Measurements from ENCODE around the gene MRPL45.
"Not testable (repeated sequence)": the region's sequence is repeated elsewhere in the genome, so short reads cannot be mapped to it uniquely, and the experiment has no call there.

The MRPL45 gene

GRCh38 chr17:38288217-38288827, 8.6 kb upstream of the MRPL45 start:
- not testable (repeated sequence) for H3K9ac ChIP-seq (ENCODE audit: low read length); H3K27ac ChIP-seq (ENCODE audit: low read length); H3K4me1 ChIP-seq (ENCODE audit: control insufficient read depth, low read depth, low read length); H3K27me3 ChIP-seq (ENCODE audit: control insufficient read depth, insufficient read depth, low read length); H3K9me3 ChIP-seq (ENCODE audit: control insufficient read depth, low read depth, low read length); H3K36me3 ChIP-seq (ENCODE audit: control insufficient read depth, low read depth, low read length); H3K4me3 ChIP-seq (ENCODE audit: low read length)

GRCh38 chr17:38289760-38290159, 7.2 kb upstream of the MRPL45 start:
- not testable (repeated sequence) for H3K9me3 ChIP-seq (ENCODE audit: control insufficient read depth, low read depth, low read length); H3K4me3 ChIP-seq (ENCODE audit: low read length); H3K9ac ChIP-seq (ENCODE audit: low read length); H3K27ac ChIP-seq (ENCODE audit: low read length); H3K4me1 ChIP-seq (ENCODE audit: control insufficient read depth, low read depth, low read length); H3K36me3 ChIP-seq (ENCODE audit: control insufficient read depth, low read depth, low read length); H3K27me3 ChIP-seq (ENCODE audit: control insufficient read depth, insufficient read depth, low read length)

- not testable (repeated sequence) for H3K27me3 ChIP-seq (ENCODE audit: control insufficient read depth, insufficient read depth, low read length); H3K4me3 ChIP-seq (ENCODE audit: low read length); H3K9ac ChIP-seq (ENCODE audit: low read length); H3K9me3 ChIP-seq (ENCODE audit: control insufficient read depth, low read depth, low read length); H3K27ac ChIP-seq (ENCODE audit: low read length); H3K4me1 ChIP-seq (ENCODE audit: control insufficient read depth, low read depth, low read length); H3K36me3 ChIP-seq (ENCODE audit: control insufficient read depth, low read depth, low read length)
These were observed 1.2 kb upstream of the MRPL45 start for GRCh38 chr17:38295602-38296365.

GRCh38 chr17:38315497-38315896, 18.5 kb downstream of the MRPL45 start:
- H3K9me3 ChIP-seq (ENCODE audit: control insufficient read depth, low read depth, low read length): no peaks in the 10 kb centered on the region
- H3K4me1 ChIP-seq (ENCODE audit: control insufficient read depth, low read depth, low read length): no peaks in the 10 kb centered on the region
- H3K36me3 ChIP-seq (ENCODE audit: control insufficient read depth, low read depth, low read length): peaks cover 19% of the 10 kb centered on the region
- no peak overlapping the region for H3K4me3 ChIP-seq (ENCODE audit: low read length)
- no peaks in the 10 kb centered on the region for H3K27me3 ChIP-seq (ENCODE audit: control insufficient read depth, insufficient read depth, low read length)
- no peak overlapping the region for H3K9ac ChIP-seq (ENCODE audit: low read length)
- no peak overlapping the region for H3K27ac ChIP-seq (ENCODE audit: low read length)

GRCh38 chr17:38317081-38317480, 20.1 kb downstream of the MRPL45 start:
- Histone ChIP-seq H3K4me1 (ENCODE audit: control insufficient read depth, low read depth, low read length) (no peaks in the 10 kb centered on the region), H3K9ac (ENCODE audit: low read length) (no peak overlapping the region), H3K4me3 (ENCODE audit: low read length) (no peak overlapping the region), H3K36me3 (ENCODE audit: control insufficient read depth, low read depth, low read length) (peaks cover 19% of the 10 kb centered on the region), H3K27me3 (ENCODE audit: control insufficient read depth, insufficient read depth, low read length) (no peaks in the 10 kb centered on the region), H3K9me3 (ENCODE audit: control insufficient read depth, low read depth, low read length) (no peaks in the 10 kb centered on the region), H3K27ac (ENCODE audit: low read length) (no peak overlapping the region)

GRCh38 chr17:38320482-38320881, 23.5 kb downstream of the MRPL45 start:
- Histone ChIP-seq H3K27ac (ENCODE audit: low read length) (no peak overlapping the region), H3K9me3 (ENCODE audit: control insufficient read depth, low read depth, low read length) (no peaks in the 10 kb centered on the region), H3K9ac (ENCODE audit: low read length) (no peak overlapping the region), H3K4me3 (ENCODE audit: low read length) (no peak overlapping the region), H3K27me3 (ENCODE audit: control insufficient read depth, insufficient read depth, low read length) (no peaks in the 10 kb centered on the region), H3K36me3 (ENCODE audit: control insufficient read depth, low read depth, low read length) (peaks cover 29% of the 10 kb centered on the region), H3K4me1 (ENCODE audit: control insufficient read depth, low read depth, low read length) (peaks cover 8% of the 10 kb centered on the region)

- Histone ChIP-seq H3K36me3 (ENCODE audit: control insufficient read depth, low read depth, low read length) (peaks cover 19% of the 10 kb centered on the region), H3K9me3 (ENCODE audit: control insufficient read depth, low read depth, low read length) (no peaks in the 10 kb centered on the region), H3K27ac (ENCODE audit: low read length) (no peak overlapping the region), H3K4me3 (ENCODE audit: low read length) (no peak overlapping the region), H3K27me3 (ENCODE audit: control insufficient read depth, insufficient read depth, low read length) (no peaks in the 10 kb centered on the region), H3K4me1 (ENCODE audit: control insufficient read depth, low read depth, low read length) (peaks cover 10% of the 10 kb centered on the region), H3K9ac (ENCODE audit: low read length) (no peak overlapping the region)
These were observed 25.3 kb downstream of the MRPL45 start for GRCh38 chr17:38322156-38322779.

- Histone ChIP-seq H3K27ac (ENCODE audit: low read length) (no peak overlapping the region), H3K4me1 (ENCODE audit: control insufficient read depth, low read depth, low read length) (peaks cover 10% of the 10 kb centered on the region), H3K36me3 (ENCODE audit: control insufficient read depth, low read depth, low read length) (peaks cover 19% of the 10 kb centered on the region), H3K4me3 (ENCODE audit: low read length) (no peak overlapping the region), H3K9me3 (ENCODE audit: control insufficient read depth, low read depth, low read length) (no peaks in the 10 kb centered on the region), H3K27me3 (ENCODE audit: control insufficient read depth, insufficient read depth, low read length) (no peaks in the 10 kb centered on the region), H3K9ac (ENCODE audit: low read length) (no peak overlapping the region)
These were observed 25.9 kb downstream of the MRPL45 start for GRCh38 chr17:38322897-38323296.

GRCh38 chr17:38324141-38324697, 27.3 kb downstream of the MRPL45 start:
- Histone ChIP-seq H3K9me3 (ENCODE audit: control insufficient read depth, low read depth, low read length) (no peaks in the 10 kb centered on the region), H3K27me3 (ENCODE audit: control insufficient read depth, insufficient read depth, low read length) (no peaks in the 10 kb centered on the region), H3K27ac (ENCODE audit: low read length) (no peak overlapping the region), H3K9ac (ENCODE audit: low read length) (no peak overlapping the region), H3K4me3 (ENCODE audit: low read length) (no peak overlapping the region), H3K4me1 (ENCODE audit: control insufficient read depth, low read depth, low read length) (peaks cover 10% of the 10 kb centered on the region), H3K36me3 (ENCODE audit: control insufficient read depth, low read depth, low read length) (peaks cover 18% of the 10 kb centered on the region)

GRCh38 chr17:38324772-38325171, 27.8 kb downstream of the MRPL45 start:
- H3K4me1 ChIP-seq (ENCODE audit: control insufficient read depth, low read depth, low read length): peaks cover 10% of the 10 kb centered on the region

GRCh38 chr17:38325221-38325851, 28.4 kb downstream of the MRPL45 start:
- H3K4me3 ChIP-seq (ENCODE audit: low read length): no peak overlapping the region
- peak overlapping the region; percentile 47 for H3K9ac ChIP-seq (ENCODE audit: low read length)
- no peaks in the 10 kb centered on the region for H3K9me3 ChIP-seq (ENCODE audit: control insufficient read depth, low read depth, low read length)
- peaks cover 11% of the 10 kb centered on the region for H3K36me3 ChIP-seq (ENCODE audit: control insufficient read depth, low read depth, low read length)
- H3K27ac ChIP-seq (ENCODE audit: low read length): no peak overlapping the region
- H3K4me1 ChIP-seq (ENCODE audit: control insufficient read depth, low read depth, low read length): peaks cover 10% of the 10 kb centered on the region
- H3K27me3 ChIP-seq (ENCODE audit: control insufficient read depth, insufficient read depth, low read length): no peaks in the 10 kb centered on the region

More at GRCh38 chr17:38324772-38325171, 27.8 kb downstream of the MRPL45 start:
- Histone ChIP-seq H3K9ac (ENCODE audit: low read length) (peak overlapping the region; percentile 47), H3K27me3 (ENCODE audit: control insufficient read depth, insufficient read depth, low read length) (no peaks in the 10 kb centered on the region), H3K9me3 (ENCODE audit: control insufficient read depth, low read depth, low read length) (no peaks in the 10 kb centered on the region), H3K4me3 (ENCODE audit: low read length) (no peak overlapping the region), H3K27ac (ENCODE audit: low read length) (no peak overlapping the region), H3K36me3 (ENCODE audit: control insufficient read depth, low read depth, low read length) (peaks cover 15% of the 10 kb centered on the region)
